Measurements from ENCODE around the gene USP6NL. TPM values are rescaled to one million over a fixed set of nuclear protein-coding genes. Genes with fewer than 3 reads are reported as not detected.

Gene USP6NL
- total and polyA plus RNA-seq, 10 of the 15 experiments (the other 5 are each of a cell fraction or from before 2014, with no cell fraction given), result 4.0 to 27.7 (median 18.2) TPM

- H3K4me2 ChIP-seq (ENCODE audit: control insufficient read depth, insufficient read depth), result no peak overlapping the region
- ChIA-PET POLR2A (interaction anchor here (0.6 kb wide), 1 partner anchor 38 kb away, joined by 4 read pairs; no protein-coding TSS in a partner anchor), RAD21 (ENCODE audit: unreplicated experiment) (interaction anchor here (1.1 to 2.1 kb wide), 6 partner anchors 14 to 92 kb away, joined by 4 to 7 read pairs (median 4); no protein-coding TSS in a partner anchor), CTCF (interaction anchor here (0.6 to 2.5 kb wide), 10 partner anchors 13 to 47 kb away, joined by 3 to 10 read pairs (median 3); no protein-coding TSS in a partner anchor), SMC1A (ENCODE audit: uncharacterized antibody, unreplicated experiment) (interaction anchor here (0.7 to 4.2 kb wide), 12 partner anchors 10 to 131 kb away, joined by 3 to 36 read pairs (median 5); no protein-coding TSS in a partner anchor)
- no peaks in the 10 kb centered on the region for H3K9me3 ChIP-seq (replicated peaks; ENCODE audit: control insufficient read depth, insufficient read depth, low read length)
- H3K4me3 ChIP-seq, result no peak overlapping the region
- no peak overlapping the region for H3K9ac ChIP-seq (ENCODE audit: control insufficient read depth, insufficient read depth, low read length)
- H3K27ac ChIP-seq (ENCODE audit: control insufficient read depth, insufficient read depth), result no peak overlapping the region
- H2AFZ ChIP-seq (ENCODE audit: control insufficient read depth, low read depth, low read length), result no peak overlapping the region
- TF ChIP-seq ZBTB4 (CRISPR knock-in tag; IDR thresholded peaks at IDR 0.05), result no peak
- TF ChIP-seq EZH2 (IDR thresholded peaks at IDR 0.05; ENCODE audit: borderline replicate concordance, control insufficient read depth, low read depth, low read length), result no peak
- no peak for TF ChIP-seq EED (IDR thresholded peaks at IDR 0.05; ENCODE audit: low read depth)
- TF ChIP-seq NFXL1 (IDR thresholded peaks at IDR 0.05; ENCODE audit: borderline replicate concordance), result no peak
- no peak for TF ChIP-seq BCL3 (IDR thresholded peaks at IDR 0.05; ENCODE audit: borderline replicate concordance, insufficient read depth, low read depth, low read length, poor library complexity, severe bottlenecking)
- no peak for TF ChIP-seq USF2 (IDR thresholded peaks at IDR 0.05; ENCODE audit: borderline replicate concordance, low read depth, low read length)
- no peak for TF ChIP-seq ZBTB40 (IDR thresholded peaks at IDR 0.05; ENCODE audit: borderline replicate concordance)
- WGBS (ENCODE audit: insufficient coverage, insufficient replicate concordance, low lambda C conversion rate, missing lambda C conversion rate), result 96% methylated on average over 7 of the region's 7 CpGs
- in situ Hi-C loops (cut with MboI), result no loop called here
- H3K4me1 ChIP-seq (ENCODE audit: control insufficient read depth, insufficient read depth, low read length), result peaks cover 6% of the 10 kb centered on the region
- no peak for FAIRE-seq
- H3K36me3 ChIP-seq (ENCODE audit: control insufficient read depth in 2 of 2, insufficient read depth in 2 of 2, low read length in 1 of 2), result peaks cover 0 to 3% of the 10 kb centered on the region in 2 experiments; a peak in 2 of 4 replicates
- intact Hi-C loops (cut with micrococcal nuclease; ENCODE audit: unreplicated experiment), result no loop called here
- peaks cover 94% of the 10 kb centered on the region for H3K79me2 ChIP-seq (ENCODE audit: control insufficient read depth, insufficient read depth, low read length)
- no peaks in the 10 kb centered on the region for H3K27me3 ChIP-seq (replicated peaks in 1 of 2; ENCODE audit: control insufficient read depth in 2 of 2, insufficient read depth in 2 of 2, low read length in 1 of 2)
- no peak for DNase-seq (ENCODE audit: low read depth, low spot score)
- no peaks in the 10 kb centered on the region for H4K20me1 ChIP-seq (ENCODE audit: control insufficient read depth, insufficient read depth)
- BruUV-seq (replicated peaks), result no TSS peak
- ATAC-seq, result no peak
These were observed 17.8 kb downstream of the USP6NL start for GRCh38 chr10:11593612-11594011.

Data from GM12878 (cell line).